ENCODE measurements around the gene CLDN19.
"Not testable (repeated sequence)": the region's sequence is repeated elsewhere in the genome, so short reads cannot be mapped to it uniquely, and the experiment has no call there.

Gene CLDN19

GRCh38 chr1:42737986-42738677 is 1.9 kb downstream of the CLDN19 start:
- no peak for DNase-seq (ENCODE audit: low read depth)

- no peak for DNase-seq (ENCODE audit: low read depth)
These were observed 2.8 kb downstream of the CLDN19 start for GRCh38 chr1:42737257-42737656.

GRCh38 chr1:42736571-42737200 is 3.4 kb downstream of the CLDN19 start:
- DNase-seq (ENCODE audit: low read depth) = no peak

GRCh38 chr1:42736152-42736551 is 3.9 kb downstream of the CLDN19 start:
- no peak for DNase-seq (ENCODE audit: low read depth)

- DNase-seq (ENCODE audit: low read depth) = no peak
These were observed 4.4 kb downstream of the CLDN19 start for GRCh38 chr1:42735477-42736105.

GRCh38 chr1:42735056-42735455 is 5.0 kb downstream of the CLDN19 start:
- no peak for DNase-seq (ENCODE audit: low read depth)

GRCh38 chr1:42734201-42735035 is 5.6 kb downstream of the CLDN19 start:
- no peak for DNase-seq (ENCODE audit: low read depth)

GRCh38 chr1:42733415-42734200 is 6.4 kb downstream of the CLDN19 start:
- no peak for DNase-seq (ENCODE audit: low read depth)

- DNase-seq (ENCODE audit: low read depth) = no peak
These were observed 7.8 kb downstream of the CLDN19 start for GRCh38 chr1:42732126-42732680.

- no peak for DNase-seq (ENCODE audit: low read depth)
These were observed 8.5 kb downstream of the CLDN19 start for GRCh38 chr1:42731585-42731984.

- no peak for DNase-seq (ENCODE audit: low read depth)
These were observed 9.0 kb downstream of the CLDN19 start for GRCh38 chr1:42730988-42731387.

- DNase-seq (ENCODE audit: low read depth) = no peak
These were observed 10.0 kb downstream of the CLDN19 start for GRCh38 chr1:42730002-42730401.

GRCh38 chr1:42725820-42726219 is 14.2 kb downstream of the CLDN19 start:
- DNase-seq (ENCODE audit: low read depth) = not testable (repeated sequence)

GRCh38 chr1:42723511-42723910 is 16.5 kb downstream of the CLDN19 start:
- DNase-seq (ENCODE audit: low read depth) = no peak

- not testable (repeated sequence) for DNase-seq (ENCODE audit: low read depth)
These were observed 17.6 kb downstream of the CLDN19 start for GRCh38 chr1:42722403-42722802.

GRCh38 chr1:42721926-42722325 is 18.1 kb downstream of the CLDN19 start:
- no peak for DNase-seq (ENCODE audit: low read depth)

- DNase-seq (ENCODE audit: low read depth) = no peak
These were observed 19.2 kb downstream of the CLDN19 start for GRCh38 chr1:42720868-42721267.

- not testable (repeated sequence) for DNase-seq (ENCODE audit: low read depth)
These were observed 25.6 kb downstream of the CLDN19 start for GRCh38 chr1:42714441-42714840.

GRCh38 chr1:42713293-42713692 is 26.7 kb downstream of the CLDN19 start:
- DNase-seq (ENCODE audit: low read depth) = no peak

- DNase-seq (ENCODE audit: low read depth) = not testable (repeated sequence)
These were observed 27.2 kb downstream of the CLDN19 start for GRCh38 chr1:42712808-42713207.

- DNase-seq (ENCODE audit: low read depth) = no peak
These were observed 36.1 kb downstream of the CLDN19 start for GRCh38 chr1:42703888-42704464.
